ENCODE measurements around the gene AGAP2.

AGAP2 gene

DNA sequence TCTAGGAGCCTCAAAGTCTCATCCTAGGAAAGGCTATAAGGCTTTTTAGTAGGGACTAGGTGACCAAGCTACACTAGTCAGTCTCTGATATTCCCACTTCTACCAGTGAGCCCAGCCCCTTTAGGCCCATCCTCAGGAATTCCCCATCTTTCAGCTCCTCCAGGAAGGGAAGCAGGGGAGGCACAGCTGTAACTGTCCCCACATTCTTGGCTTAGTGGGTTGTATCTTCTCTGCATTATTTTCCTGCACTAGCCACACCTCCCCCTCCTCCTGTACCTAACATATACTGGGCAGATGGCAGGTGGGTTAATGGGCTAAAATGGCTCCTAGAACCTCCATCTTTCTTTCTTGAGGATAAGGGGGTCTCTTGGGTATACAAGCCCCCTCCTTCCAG lies 28.8 kb upstream of the AGAP2 start:
- no peak for DNase-seq

DNA sequence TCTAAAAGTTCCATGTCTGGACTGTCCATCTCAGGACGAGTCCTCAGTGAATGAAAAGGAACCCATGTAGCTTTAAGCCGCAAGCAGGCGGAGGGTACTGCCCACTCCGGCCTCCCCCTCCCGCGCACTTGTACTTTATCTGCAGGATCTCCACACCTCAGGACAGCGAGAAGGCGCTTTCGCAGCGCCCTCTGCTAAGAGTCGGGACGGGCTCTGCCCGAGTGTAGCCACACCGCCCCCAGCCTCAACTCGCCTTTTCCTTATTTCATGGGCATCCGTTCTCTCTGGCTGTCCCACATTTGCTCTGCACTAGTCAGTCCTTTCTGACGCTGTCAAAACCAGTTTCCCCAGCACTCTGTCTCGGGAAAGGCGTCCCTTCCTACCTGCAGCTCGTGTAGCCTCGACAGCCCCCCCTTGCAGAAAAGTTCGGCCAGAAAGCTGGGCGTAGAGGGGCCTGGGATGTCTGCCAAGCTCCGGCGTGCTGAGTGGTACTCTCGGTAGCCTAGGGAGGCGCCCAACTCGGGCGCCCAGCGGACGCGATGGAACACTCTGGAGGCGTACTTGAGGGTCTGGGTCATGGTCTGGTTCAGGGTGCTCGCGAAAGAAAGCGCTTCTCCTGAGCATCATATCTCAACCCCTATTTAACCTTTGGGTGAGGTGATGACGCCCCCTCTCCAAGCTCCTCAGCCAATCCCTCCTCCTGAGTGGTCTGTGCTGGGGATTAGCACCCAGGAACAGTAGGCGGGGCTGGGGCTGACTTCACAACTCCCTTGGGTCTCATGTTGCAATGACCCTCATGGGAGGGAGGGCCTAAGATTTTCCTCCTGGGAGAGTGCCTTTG lies 28.1 kb upstream of the AGAP2 start, which contains the start of gene CYP27B1:
Gene CYP27B1 (minus strand): TSS at position 615 of the 841 bp plus-strand sequence. CDS start 37 bp downstream, at position 578.
- no peak for DNase-seq

DNA sequence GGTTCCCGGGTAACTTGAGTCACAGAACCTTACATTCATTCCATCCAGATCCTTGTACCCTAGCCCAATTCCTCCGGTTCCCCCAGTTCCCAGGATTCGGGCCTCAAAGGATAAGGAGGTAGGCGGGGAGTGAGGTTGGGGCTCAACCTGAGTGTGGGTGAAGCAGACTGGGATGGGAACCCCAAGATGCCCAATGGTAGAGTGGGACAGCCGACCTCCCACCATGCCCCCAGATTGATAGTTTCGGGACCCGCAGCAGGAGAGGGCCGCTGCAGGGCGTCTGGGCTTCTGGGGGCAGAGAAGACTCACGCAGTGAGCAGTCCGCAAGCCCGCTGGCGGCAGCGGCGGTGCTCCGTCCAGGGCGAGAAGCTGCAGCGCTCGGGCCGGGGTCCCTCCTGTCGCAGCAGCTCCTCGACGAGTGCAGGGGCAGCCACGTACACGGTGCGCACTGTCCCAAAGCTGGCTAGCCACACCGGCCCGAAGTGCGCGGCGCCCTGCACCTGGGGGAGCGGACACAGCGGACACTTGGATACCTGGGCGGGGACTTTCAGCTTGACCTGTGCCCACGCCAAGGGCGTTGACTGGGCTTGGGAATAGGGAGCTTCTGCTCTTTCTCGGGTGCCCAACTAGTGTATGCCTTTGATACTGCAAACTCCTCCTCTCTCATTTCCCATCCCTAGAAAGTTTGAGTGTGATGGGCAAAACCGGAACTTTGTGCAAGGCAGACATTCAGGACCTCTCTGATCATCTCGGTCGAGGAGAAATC lies 27.3 kb upstream of the AGAP2 start:
- DNase-seq: no peak

DNA sequence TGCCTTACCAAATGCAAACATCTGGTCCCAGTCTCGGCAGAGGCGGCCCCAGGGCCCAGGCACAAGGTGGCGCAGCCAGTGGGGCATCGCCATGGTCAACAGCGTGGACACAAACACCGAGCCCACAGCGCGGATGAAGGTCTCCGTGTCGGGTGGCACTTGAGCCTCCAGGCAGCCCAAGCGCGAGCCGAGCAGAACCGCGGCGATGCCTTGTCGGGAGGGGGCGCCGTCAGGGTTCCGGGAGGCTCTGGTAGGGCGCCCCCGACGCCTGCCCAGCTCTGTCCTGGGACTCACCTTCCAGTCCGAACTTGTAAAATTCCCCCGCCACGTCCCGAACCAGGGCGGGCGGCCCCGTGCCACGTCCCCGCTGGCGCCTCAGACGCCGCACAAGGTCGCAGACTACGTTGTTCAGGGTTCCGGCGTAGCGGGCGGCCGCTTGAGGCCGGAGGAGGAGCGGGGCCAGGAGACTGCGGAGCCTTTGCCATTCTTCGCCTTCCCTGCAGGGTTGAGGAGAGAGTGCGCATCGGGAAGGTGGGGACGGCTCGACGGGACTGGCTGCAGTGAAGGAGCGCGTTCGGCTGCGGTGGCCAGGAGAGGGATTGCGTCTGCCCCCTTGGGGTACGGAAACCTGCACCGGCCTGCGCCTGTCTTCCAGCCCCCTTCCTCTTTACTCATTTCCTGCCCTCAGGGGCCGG lies 26.6 kb upstream of the AGAP2 start:
- DNase-seq: no peak

DNA sequence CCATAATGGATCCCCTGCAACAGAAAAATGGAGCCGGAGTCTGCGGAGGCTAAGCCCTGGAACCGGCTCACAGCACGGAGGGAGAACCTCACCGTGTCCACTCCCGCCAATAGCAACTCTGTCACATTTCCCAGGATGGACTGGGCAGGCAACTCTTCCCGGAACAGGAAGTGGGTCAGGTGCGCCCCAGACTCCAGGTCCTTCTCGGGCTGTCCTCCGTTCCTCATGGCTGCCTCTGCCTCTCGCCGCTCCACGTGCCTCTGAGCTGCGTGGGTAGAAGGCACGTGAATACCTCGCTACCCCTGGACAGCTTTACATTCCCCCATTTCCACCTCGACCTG lies 26.1 kb upstream of the AGAP2 start:
- peak; percentile 63 for DNase-seq

DNA sequence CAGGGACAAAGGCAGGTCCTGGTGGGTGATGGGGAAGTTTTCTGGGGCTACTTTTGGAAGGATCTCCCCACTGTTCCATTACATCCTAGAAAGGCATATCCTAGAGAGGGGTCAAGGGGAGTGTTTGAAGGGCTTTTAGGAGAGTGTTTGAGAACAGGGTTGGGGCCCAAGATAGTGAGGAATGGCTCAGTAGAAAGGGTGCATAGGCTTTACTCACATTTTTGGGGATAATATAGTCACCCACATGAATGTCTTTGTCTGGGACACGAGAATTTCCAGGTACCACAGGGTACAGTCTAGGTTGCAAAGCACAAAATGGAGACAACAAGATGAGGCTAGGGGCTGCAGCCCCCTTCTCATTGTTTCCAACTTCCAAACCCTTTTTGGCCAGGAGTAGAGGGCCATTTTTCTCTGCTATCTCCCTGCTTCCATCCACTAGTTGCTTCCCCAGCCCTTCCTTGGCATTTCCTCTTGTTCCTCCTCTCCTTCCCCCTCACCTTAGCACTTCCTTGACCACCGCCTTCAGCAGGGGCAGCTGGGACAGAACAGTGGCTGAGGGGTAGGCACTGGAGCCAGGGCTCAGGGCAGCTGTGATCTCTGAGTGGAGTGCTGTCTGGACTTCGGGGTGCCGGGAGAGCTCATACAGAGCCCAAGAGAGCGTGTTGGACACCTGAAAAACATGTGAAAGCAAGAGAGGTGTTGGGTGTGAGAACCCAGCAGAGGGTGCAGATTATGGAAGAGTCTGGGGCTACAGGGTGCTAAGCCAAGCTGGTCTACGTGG lies 25.5 kb upstream of the AGAP2 start:
- no peak for DNase-seq

DNA sequence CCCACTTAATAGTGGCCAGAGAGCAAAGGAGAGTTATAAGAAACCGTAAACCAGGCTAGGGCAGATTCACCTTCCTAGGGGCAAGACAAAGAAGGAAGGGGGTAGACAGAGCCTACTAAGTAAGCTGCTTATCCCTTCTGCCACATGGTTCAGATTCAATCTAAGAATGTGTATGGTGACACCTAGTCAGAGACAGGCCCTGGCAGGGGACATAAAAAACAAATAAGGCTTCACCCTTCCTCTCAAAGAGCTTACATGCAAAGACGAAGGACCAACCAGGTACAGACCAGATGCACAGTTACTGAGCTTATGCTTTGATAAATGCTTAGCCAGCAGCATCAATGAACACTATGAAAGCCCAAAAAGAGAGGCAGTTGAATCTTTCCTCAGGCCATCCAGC lies 23.9 kb upstream of the AGAP2 start:
- no peak for DNase-seq

DNA sequence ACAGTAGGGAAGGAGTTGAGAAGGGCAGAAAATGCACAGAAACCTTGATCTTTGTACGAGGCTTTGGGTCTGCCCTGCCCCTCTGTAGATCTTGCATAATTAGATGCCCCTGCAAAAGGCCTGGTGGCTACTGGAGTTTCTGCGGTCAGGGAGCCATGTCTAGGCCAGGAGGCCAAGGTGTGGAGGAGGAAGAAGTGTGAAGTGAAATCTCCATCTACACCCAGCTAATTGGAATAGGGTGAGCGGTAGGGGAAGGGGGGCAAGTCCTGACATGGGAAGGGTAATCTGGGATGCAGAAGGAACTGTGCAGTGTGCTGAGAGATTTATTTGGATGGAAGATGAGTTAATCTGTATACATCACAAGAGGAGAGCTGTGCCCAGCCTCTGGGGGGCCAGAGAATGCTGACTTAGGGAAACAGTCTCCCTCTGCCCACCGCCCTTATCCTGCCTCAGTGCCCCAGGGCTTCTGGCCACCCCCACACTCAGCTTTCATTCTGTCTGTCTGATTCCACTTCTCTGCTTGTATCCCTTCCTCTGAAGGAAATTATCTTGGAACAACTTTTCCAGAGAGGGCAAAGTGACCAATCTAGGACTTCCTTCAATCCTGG lies 23.0 kb upstream of the AGAP2 start:
- DNase-seq: no peak

DNA sequence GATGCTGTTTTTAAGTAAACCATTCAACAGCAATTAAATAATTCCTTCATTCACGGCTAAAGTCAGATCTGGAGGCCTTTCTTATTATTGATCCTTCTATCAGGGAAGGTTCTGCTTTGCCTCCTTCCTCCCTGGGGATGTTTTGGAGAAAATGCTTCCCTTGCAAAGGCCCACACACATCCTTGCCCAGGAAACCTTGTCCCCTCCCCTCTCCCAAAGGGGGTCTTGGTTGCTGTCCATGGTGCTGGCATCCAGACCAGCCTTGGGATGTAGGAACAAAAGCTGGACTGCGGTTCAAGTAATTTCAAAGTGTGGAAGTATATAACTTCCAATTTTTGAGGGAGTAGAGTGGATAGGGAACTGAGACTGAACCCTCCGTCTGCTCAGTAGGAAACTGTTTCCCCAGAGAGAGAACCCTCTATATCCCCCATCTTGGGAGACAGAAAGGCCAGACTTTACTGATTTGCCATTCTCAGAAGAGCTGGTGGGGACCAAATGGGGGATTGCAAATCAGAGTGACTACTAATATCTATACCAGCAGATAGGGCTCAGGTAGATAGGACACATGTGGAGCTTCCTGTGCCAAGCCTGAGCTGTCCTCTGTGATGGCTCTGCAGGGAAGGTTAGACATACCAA lies 21.9 kb upstream of the AGAP2 start:
- no peak for DNase-seq

DNA sequence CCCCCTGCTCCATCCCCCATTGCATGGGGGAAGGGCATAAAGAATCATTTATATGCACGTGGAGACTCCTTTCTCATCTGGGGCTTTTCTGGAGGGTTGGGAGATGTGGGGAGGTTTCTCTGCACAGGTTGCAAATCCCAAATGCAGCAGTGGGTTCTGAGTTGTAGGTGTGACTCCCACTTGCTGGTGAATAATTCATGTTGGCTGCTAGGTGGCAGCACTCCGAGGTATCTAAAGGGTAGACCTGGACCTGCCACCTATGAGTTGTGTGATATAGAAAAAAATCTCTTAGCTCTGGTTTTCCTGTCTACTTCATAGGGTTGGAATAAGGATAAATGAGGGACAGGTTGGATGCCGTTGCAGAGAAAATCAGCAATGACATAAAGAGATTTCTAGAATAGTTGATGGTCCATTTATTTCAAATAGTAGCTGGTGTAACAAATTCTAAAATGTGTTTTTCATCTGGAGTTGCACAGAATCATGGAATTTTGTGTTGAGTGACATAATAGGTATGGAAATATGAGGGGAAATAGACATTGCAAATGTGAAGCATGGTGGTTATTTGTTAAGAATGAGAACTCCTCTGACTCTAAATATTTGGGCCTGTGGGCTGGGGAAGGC lies 20.9 kb upstream of the AGAP2 start:
- peak; percentile 34 for DNase-seq

DNA sequence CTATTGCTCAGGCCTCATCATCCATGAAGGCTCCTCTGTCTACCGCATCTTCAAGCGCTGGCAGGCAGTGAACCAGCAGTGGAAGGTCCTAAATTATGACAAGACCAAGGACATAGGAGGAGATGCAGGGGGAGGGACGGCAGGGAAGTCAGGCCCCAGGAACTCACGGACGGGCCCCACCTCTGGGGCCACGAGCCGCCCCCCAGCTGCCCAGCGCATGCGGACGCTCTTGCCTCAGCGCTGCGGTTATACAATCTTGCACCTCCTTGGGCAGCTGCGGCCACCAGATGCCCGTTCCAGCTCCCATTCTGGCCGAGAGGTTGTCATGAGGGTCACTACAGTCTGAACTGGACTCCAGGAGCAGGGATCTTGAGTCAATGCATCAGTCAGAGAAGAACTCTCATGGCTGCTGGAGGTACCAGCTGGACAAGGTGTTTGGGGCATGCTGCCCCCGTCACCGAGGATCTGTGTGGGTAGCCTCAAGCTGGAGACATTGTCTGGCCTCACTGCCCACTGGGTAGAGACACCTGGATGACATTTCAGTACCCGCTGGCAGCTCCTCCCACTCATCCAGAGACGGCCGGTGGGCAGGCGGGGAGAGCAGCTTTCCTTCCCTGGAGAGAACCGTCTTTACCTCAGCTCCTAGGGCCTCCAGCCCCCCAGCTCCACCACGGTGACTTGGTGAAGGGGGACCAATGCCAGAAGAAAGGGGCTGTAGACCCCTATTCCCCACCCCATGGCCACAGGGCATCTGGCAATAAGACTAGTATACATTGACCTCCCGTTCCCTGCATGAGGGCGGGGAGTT lies 20.2 kb upstream of the AGAP2 start:
- no peak for DNase-seq

DNA sequence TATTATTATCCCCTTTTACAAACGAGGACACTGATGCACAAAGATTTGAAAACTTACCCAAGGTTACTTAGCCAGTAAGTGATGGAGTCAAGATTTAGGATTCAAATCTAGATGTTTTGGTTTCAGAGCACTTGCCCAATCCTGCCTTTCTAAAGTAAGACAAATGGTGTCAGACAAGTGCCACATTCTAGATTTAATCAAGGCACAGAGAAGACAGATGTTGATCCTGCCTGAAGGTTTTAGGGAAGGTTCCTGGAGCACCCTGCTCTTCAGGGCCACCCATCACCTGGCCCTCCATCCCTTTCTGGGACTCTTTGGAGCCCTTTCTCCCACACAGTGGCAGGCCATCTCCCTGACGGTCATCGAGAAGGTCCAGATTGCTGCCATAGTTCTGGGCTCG lies 19.2 kb upstream of the AGAP2 start:
- DNase-seq: no peak

DNA sequence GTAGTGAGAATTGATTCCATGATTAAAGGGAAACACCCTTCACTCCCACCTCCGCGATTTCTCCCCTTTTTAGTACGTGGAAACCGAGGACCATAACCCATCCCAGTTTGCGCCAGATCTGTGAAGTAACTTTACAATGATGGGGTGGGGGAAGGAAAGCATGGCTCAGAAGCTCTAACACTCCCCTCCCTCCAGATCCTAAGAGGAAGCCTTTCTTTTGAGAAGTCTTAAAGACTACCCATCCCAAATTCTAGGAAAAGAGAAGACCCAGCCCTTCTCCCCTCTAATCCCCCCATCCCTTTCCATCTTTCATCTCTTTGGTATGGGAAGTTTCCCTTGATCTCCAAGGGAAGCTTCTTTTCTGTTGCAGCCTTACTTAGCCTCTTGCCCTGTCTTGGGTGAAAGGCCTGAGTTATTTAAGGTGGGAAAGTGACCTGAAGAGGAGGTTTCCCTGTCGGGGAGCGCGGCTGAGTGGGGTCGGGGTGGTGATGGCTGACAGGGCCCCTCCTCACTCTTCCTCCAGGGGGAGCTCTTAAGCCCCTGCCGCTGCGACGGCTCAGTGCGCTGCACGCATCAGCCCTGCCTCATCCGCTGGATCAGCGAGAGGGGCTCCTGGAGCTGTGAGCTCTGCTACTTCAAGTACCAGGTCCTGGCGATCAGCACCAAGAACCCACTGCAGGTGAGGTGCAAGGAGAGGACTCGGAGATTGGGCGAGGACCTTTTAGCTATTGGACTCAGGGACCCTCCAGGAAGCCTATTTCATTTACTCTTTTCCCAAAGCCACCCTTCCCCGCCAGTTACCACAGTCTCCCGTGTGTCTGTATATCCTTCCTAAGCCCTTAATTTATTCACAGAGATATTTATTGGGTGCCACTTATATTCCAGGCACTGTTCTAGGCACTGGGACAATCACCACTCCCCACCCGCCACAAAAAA lies 18.1 kb upstream of the AGAP2 start:
- DNase-seq: no peak

DNA sequence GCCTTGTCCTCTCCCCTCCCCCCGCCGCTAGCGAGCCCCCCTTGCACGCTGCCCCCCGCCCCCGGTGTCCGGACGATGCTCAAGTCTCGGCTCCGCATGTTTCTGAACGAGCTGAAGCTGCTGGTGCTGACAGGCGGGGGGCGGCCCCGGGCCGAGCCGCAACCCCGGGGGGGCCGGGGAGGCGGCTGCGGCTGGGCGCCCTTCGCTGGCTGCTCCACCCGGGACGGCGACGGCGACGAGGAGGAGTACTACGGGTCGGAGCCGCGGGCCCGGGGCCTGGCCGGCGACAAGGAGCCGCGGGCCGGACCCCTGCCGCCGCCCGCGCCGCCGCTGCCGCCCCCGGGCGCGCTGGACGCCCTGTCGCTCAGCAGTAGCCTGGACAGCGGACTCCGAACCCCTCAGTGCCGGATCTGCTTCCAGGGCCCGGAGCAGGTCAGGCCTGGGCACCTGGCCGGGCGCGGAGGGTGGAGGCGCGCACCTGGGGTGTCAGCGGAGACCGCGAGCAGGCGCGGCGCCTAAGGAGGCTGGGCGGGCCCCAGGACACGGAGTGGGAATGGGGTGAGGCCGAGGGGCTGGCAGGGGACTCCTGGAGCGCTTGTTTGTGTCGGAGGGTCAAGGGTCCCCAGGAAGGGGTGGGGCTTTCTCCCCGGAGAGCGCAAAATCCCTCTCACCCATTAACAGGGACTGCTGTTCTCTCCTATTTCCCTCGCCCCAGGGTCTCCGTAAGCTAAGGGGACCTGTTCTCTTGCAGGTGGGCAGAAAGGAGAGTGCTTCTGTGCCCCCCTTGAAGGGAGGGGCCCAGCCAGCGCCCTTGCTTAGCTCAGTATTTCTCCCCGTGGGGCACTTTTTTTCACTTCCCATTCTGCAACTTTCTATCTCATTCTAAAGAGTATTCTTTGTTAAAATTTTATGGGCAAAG lies 17.2 kb upstream of the AGAP2 start:
- DNase-seq: peak; percentile 30

DNA sequence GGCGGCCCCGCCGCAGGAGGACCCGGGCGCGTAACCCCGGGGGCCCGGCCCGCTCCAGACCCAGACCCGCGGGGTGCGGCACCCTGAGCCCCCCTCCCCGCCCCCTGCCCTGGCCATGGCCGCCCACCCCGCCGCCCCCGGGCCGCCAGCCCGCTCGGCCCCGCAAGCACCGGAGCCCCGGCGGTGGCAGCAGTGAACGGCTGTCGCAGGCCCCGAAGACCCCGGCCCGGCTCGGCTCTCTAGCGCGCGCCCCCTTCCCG lies 16.6 kb upstream of the AGAP2 start:
- DNase-seq: no peak

DNA sequence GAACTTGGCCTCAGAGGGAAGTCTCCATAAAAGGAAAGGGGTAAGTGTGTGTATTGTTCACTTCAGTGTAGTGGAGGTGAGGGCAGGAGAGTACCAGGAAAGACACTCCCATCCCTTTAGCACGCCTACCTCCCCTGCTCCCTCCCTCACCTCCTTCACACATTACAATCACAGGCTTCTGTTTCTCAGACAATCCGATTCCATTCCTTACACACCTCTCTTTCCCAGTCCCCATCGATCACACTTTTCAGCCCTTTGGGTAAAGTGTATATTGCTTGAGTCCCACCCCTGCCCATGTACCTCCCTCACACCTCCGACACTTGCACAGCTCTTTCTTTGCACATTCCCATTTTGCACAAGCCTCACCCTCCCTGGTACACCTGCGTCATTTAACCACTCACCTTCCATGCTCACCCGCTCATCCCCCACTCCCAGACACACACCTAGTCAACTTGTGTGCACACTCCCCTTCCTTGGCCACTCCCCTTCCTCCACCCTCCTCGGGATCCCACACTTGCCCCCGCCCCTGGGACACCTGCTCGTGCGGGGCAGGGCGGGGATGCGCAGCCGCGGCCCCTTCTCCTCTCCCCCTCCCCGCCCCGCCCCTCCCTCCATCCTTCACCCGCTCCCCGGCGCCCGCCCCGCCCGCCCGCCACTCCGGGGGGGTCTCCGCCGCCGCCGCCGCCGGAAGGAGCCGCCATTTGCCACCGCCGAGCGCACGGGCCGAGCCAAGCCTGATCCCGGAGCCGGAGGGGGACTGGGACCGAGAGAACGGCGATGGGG lies 16.1 kb upstream of the AGAP2 start, which contains the start of gene MARCHF9:
Gene MARCHF9 (plus strand): TSS at position 693 of the 783 bp plus-strand sequence. CDS start 426 bp downstream, outside the sequence.
- DNase-seq: peak; percentile 87

DNA sequence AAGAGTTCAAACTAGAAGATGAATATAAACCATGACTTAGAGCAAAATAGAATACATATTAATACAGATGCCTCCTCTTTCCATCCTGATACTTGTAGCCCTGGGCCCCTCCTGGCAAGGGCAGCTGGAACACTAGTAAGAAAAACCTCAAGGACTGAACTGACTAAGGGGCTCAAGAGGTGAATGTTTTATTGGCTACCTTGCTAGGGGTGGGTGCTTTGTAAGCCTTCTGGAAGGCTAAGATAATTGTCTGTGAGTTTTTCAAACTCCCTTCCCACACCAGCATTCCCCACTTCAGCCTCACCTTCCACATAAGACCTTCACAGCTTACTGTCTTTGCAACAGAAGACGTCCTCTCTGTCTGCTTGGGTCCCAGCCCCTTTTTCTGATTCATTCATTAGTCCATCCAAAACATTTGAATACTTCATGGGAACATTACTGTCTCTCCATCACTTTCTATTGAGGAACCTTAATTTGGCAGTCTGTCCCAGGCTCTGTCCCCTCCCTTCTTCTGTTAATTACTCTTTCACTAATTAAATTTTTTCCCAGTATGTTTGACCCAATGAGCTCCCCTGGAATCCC lies 15.3 kb upstream of the AGAP2 start:
- no peak for DNase-seq
